ENCODE measurements around the gene RNASEL.
"Not testable (repeated sequence)": the region's sequence is repeated elsewhere in the genome, so short reads cannot be mapped to it uniquely, and the experiment has no call there.

The RNASEL gene

DNA sequence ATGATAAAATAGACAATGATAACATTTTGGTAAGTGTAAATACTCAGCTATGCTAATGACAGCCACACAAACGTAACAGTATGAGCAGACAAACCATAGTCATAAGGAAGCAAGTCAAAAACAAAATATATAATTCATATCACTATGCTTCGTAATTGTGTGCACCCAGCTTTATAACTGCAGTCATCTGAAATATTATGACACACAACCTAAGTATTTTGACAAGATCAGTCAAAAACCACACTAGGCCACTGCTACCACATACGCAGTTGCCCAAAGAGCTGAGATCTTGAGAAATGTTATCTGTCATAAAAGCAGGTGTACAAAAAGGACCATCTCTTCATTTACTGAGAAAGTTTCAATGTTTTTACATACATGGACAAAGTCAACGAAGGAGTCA, 26.0 kb downstream of the RNASEL start:
- DNase-seq (ENCODE audit: low read depth) = no peak

DNA sequence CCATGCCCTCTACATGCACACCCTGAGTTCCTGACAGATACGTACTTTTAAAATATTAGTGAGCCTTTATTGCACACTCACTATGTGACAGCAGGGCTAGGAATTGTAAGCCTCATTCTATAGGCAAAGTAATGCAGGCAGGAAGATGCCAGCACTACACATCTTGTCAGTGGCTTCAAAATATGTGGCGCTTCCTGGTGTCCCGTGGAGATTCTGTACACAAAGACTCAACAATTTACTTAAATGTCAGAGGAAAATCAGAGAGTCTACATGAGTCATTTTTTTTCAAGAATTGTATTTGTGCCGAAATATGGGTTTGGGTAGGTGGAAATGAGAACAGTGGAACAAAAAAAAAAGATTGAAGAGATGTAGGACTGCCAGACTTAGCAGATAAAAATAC, 27.6 kb downstream of the RNASEL start:
- DNase-seq (ENCODE audit: low read depth) = no peak

GRCh38 chr1:182560392-182560984, 28.6 kb downstream of the RNASEL start:
- no peak for DNase-seq (ENCODE audit: low read depth)

- no peak for DNase-seq (ENCODE audit: low read depth)
Observed at GRCh38 chr1:182556279-182556678, 32.8 kb downstream of the RNASEL start.

DNA sequence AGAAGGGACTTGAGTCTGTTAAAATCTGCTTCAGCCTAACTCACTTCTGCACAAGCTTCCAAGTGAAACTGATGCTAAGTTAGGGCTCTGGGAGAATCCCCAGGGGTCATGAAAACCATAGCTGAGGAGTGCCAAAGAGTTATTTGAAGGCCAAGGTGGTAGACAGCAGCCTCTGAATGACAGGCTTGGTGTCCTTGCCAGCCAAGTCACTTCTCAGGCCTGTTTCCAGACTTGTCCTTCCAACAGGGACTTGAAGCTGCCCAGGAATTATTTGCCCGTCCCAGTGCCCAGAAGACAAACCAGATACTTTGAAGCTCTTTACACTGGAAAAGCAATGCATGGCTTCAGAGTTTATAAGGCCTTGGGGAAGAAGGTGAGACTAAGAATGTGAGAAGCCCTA, 33.6 kb downstream of the RNASEL start:
- no peak for DNase-seq (ENCODE audit: low read depth)

- DNase-seq (ENCODE audit: low read depth) = no peak
Observed at GRCh38 chr1:182552527-182552926, 36.5 kb downstream of the RNASEL start.

DNA sequence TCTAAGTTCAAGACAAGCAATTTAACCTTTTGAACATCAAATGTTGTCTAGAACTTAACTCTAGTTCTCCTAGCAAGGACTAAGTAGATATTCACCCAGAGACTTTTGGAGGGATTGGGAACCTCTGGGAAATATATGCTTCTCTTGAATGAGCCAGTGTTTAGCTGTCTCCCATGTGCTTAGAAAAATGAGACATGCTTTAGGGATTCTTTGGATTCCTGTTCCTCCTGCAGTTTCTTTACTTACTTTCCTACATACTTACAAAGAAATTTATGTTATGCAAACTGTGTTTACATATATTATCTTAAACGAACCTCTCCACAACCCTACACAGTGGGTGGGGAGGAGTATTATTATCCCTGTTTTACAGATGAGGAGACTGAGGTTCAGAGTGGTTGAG, 39.2 kb downstream of the RNASEL start:
- DNase-seq (ENCODE audit: low read depth) = no peak

DNA sequence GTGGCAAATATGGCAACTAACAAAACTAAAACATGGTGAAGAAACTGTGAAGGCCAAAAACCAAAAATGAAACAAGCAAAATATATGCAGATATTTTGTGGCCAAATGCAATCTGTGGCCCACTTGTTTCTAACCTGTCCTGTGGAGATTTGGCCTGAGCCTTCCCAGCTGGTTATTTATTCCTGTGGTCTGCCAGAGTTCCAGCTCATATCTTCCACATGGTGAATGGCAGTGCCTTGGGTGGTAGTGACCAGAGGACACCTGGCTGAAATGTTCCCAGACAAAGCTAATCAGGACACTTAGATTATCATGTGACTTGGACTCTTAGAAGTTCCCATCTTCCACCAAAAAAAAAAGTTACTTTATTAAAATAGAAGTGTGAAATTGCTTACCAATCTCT, 39.7 kb downstream of the RNASEL start:
- no peak for DNase-seq (ENCODE audit: low read depth)

GRCh38 chr1:182533896-182534295, 55.2 kb downstream of the RNASEL start:
- DNase-seq (ENCODE audit: low read depth) = no peak

- not testable (repeated sequence) for DNase-seq (ENCODE audit: low read depth)
Observed at GRCh38 chr1:182528206-182528605, 60.9 kb downstream of the RNASEL start.

- no peak for DNase-seq (ENCODE audit: low read depth)
Observed at GRCh38 chr1:182527680-182528079, 61.4 kb downstream of the RNASEL start.

- no peak for DNase-seq (ENCODE audit: low read depth)
Observed at GRCh38 chr1:182525342-182525741, 63.7 kb downstream of the RNASEL start.
